GM18520 (cell line): ENCODE results near the gene ABL2.
"Not testable (repeated sequence)": the region's sequence is repeated elsewhere in the genome, so short reads cannot be mapped to it uniquely, and the experiment has no call there.

ENCODE experiments used
- ATAC-seq: cut with Tn5 transposase; IDR thresholded peaks from one replicate; pipeline ENCODE4 v1.9.1; 2021; ENCODE audit not compliant: unreplicated experiment

ABL2 gene

GRCh38 chr1:179217943-179218507 is 11.5 kb downstream of the ABL2 start:
- no peak for ATAC-seq

GRCh38 chr1:179213317-179213716 is 16.2 kb downstream of the ABL2 start:
- ATAC-seq = not testable (repeated sequence)

- no peak for ATAC-seq
These were observed 20.6 kb downstream of the ABL2 start for GRCh38 chr1:179208681-179209477.

- ATAC-seq = no peak
These were observed 22.7 kb downstream of the ABL2 start for GRCh38 chr1:179206812-179207211.

GRCh38 chr1:179205284-179205683 is 24.2 kb downstream of the ABL2 start:
- no peak for ATAC-seq

GRCh38 chr1:179202161-179202560 is 27.3 kb downstream of the ABL2 start:
- no peak for ATAC-seq

- ATAC-seq = no peak
These were observed 28.9 kb downstream of the ABL2 start for GRCh38 chr1:179200586-179200985.

GRCh38 chr1:179197690-179198297 is 31.7 kb downstream of the ABL2 start:
- ATAC-seq = no peak

- ATAC-seq = not testable (repeated sequence)
These were observed 33.6 kb downstream of the ABL2 start for GRCh38 chr1:179195857-179196256.

- ATAC-seq = no peak
These were observed 34.1 kb downstream of the ABL2 start for GRCh38 chr1:179195376-179195775.

GRCh38 chr1:179194068-179194537 is 35.4 kb downstream of the ABL2 start:
- no peak for ATAC-seq

GRCh38 chr1:179190861-179191260 is 38.6 kb downstream of the ABL2 start:
- ATAC-seq = no peak

GRCh38 chr1:179187735-179188471 is 41.6 kb downstream of the ABL2 start:
- no peak for ATAC-seq

- no peak for ATAC-seq
These were observed 42.4 kb downstream of the ABL2 start for GRCh38 chr1:179187043-179187442.

- ATAC-seq = no peak
These were observed 45.1 kb downstream of the ABL2 start for GRCh38 chr1:179184403-179184802.

GRCh38 chr1:179183857-179184256 is 45.6 kb downstream of the ABL2 start:
- no peak for ATAC-seq

GRCh38 chr1:179178950-179179349 is 50.5 kb downstream of the ABL2 start:
- no peak for ATAC-seq

- ATAC-seq = no peak
These were observed 51.3 kb downstream of the ABL2 start for GRCh38 chr1:179178183-179178582.

GRCh38 chr1:179177615-179178014 is 51.9 kb downstream of the ABL2 start:
- ATAC-seq = no peak

- ATAC-seq = no peak
These were observed 52.3 kb downstream of the ABL2 start for GRCh38 chr1:179177182-179177581.
